Measurements from ENCODE around the gene DBN1.
"Not testable (repeated sequence)": the region's sequence is repeated elsewhere in the genome, so short reads cannot be mapped to it uniquely, and the experiment has no call there.

The DBN1 gene

GRCh38 chr5:177486256-177486655 is 12.8 kb upstream of the DBN1 start:
- Histone ChIP-seq H3K27ac (ENCODE audit: low read length, poor library complexity, severe bottlenecking) (peak overlapping the region; percentile 21), H3K18ac (ENCODE audit: low read depth in 1 of 2, low read length in 2 of 2) (no peak overlapping the region), H3K9ac (ENCODE audit: low read length) (no peak overlapping the region), H3K4me1 (ENCODE audit: control insufficient read depth, insufficient read depth, low read depth, low read length) (peaks cover 75% of the 10 kb centered on the region), H2AK5ac (ENCODE audit: low read length, severe bottlenecking) (no peak overlapping the region), H2AFZ (ENCODE audit: low read depth, low read length) (no peak overlapping the region), H3K9me3 (ENCODE audit: control insufficient read depth, low read length) (no peaks in the 10 kb centered on the region), H3K23ac (ENCODE audit: low read length in 2 of 2) (no peak overlapping the region), H3K14ac (ENCODE audit: low read length in 2 of 2) (no peak overlapping the region), H3K36me3 (ENCODE audit: control insufficient read depth in 1 of 2, insufficient read depth in 2 of 2, low read depth in 1 of 2, low read length in 2 of 2) (peaks cover 88 to 99% of the 10 kb centered on the region in 2 experiments), H2BK12ac (ENCODE audit: low read length in 2 of 2) (no peak overlapping the region), H3K79me1 (replicated peaks; ENCODE audit: low read length, poor library complexity, severe bottlenecking) (peaks cover 11% of the 10 kb centered on the region), H3K4ac (ENCODE audit: low read depth in 1 of 2, low read length in 2 of 2) (no peak overlapping the region), H3K4me2 (ENCODE audit: low read length, poor library complexity, severe bottlenecking) (no peak overlapping the region), H2BK120ac (ENCODE audit: low read depth, low read length) (no peak overlapping the region), H4K8ac (ENCODE audit: low read length) (no peak overlapping the region), H3K4me3 (ENCODE audit: insufficient read depth in 1 of 2, low read depth in 1 of 2, low read length in 2 of 2) (no peak overlapping the region), H4K91ac (ENCODE audit: low read length) (no peak overlapping the region), H2BK5ac (ENCODE audit: low read depth, low read length, poor library complexity, severe bottlenecking) (no peak overlapping the region), H3K27me3 (ENCODE audit: control insufficient read depth in 1 of 2, insufficient read depth in 1 of 2, low read length in 2 of 2) (no peaks in the 10 kb centered on the region), H2BK15ac (ENCODE audit: low read depth, poor library complexity, severe bottlenecking) (no peak overlapping the region)
- 95% methylated on average over 3 of the region's 3 CpGs for WGBS
- DNase-seq = no peak

- not testable (repeated sequence) for H3K27me3 ChIP-seq (ENCODE audit: control insufficient read depth in 1 of 2, insufficient read depth in 1 of 2, low read length in 2 of 2); H3K18ac ChIP-seq (ENCODE audit: low read depth in 1 of 2, low read length in 2 of 2); H3K27ac ChIP-seq (ENCODE audit: low read length, poor library complexity, severe bottlenecking); H2AK5ac ChIP-seq (ENCODE audit: low read length, severe bottlenecking); H3K4me3 ChIP-seq (ENCODE audit: insufficient read depth in 1 of 2, low read depth in 1 of 2, low read length in 2 of 2); DNase-seq; H3K4me2 ChIP-seq (ENCODE audit: low read length, poor library complexity, severe bottlenecking); H3K4ac ChIP-seq (ENCODE audit: low read depth in 1 of 2, low read length in 2 of 2); H4K91ac ChIP-seq (ENCODE audit: low read length); H2BK15ac ChIP-seq (ENCODE audit: low read depth, poor library complexity, severe bottlenecking); H2BK12ac ChIP-seq (ENCODE audit: low read length in 2 of 2); H2BK5ac ChIP-seq (ENCODE audit: low read depth, low read length, poor library complexity, severe bottlenecking); H2AFZ ChIP-seq (ENCODE audit: low read depth, low read length); H3K9me3 ChIP-seq (ENCODE audit: control insufficient read depth, low read length); H3K14ac ChIP-seq (ENCODE audit: low read length in 2 of 2); H2BK120ac ChIP-seq (ENCODE audit: low read depth, low read length); H3K23ac ChIP-seq (ENCODE audit: low read length in 2 of 2); H4K8ac ChIP-seq (ENCODE audit: low read length)
- 100% methylated on average over 2 of the region's 3 CpGs for WGBS
- Histone ChIP-seq H3K9ac (ENCODE audit: low read length) (peak overlapping the region; percentile 2), H3K79me1 (replicated peaks; ENCODE audit: low read length, poor library complexity, severe bottlenecking) (peaks cover 11% of the 10 kb centered on the region), H3K4me1 (ENCODE audit: control insufficient read depth, insufficient read depth, low read depth, low read length) (peaks cover 74% of the 10 kb centered on the region), H3K36me3 (ENCODE audit: control insufficient read depth in 1 of 2, insufficient read depth in 2 of 2, low read depth in 1 of 2, low read length in 2 of 2) (peaks cover 83 to 98% of the 10 kb centered on the region in 2 experiments)
Observed at GRCh38 chr5:177485753-177486152, 12.3 kb upstream of the DBN1 start.

DNA sequence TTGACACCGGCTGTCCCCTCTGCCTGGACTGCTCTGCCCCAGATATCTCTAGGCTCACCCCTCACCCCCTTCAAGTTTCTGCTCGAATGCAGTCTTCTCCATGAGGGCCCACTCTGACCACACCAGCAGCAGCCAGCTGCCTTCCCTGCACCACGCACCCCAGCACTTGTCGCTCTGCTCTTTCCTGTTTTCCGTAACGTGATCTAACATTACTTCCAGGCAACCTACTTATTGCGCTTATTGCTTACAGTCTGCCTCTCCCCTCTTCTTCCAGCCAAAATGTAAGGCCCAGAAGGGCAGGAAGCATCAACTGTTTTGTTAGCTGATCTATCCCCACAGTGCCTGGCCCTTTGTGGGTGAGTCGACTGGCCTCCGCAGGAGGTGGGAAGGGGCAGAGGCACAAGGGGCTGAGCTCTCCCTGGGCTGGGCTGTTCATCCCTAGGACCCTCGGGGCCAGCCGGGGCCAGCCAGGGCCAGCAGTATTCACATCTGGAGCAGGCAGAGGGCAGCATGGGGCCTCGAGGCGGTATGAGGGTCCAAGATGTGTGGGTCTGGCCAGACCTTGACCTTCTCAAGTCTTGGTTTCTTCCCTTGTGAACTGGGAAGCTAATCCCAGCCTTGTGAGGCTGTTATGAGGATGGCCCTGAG is 11.6 kb upstream of the DBN1 start:
- Histone ChIP-seq H2AFZ (ENCODE audit: low read depth, low read length) (no peak overlapping the region), H2BK120ac (ENCODE audit: low read depth, low read length) (no peak overlapping the region), H3K9me3 (ENCODE audit: control insufficient read depth, low read length) (no peaks in the 10 kb centered on the region), H3K14ac (ENCODE audit: low read length in 2 of 2) (no peak overlapping the region), H3K27me3 (ENCODE audit: control insufficient read depth in 1 of 2, insufficient read depth in 1 of 2, low read length in 2 of 2) (no peaks in the 10 kb centered on the region), H3K27ac (ENCODE audit: low read length, poor library complexity, severe bottlenecking) (peak overlapping the region; percentile 45), H2BK12ac (ENCODE audit: low read length in 2 of 2) (no peak overlapping the region), H3K4me3 (ENCODE audit: insufficient read depth in 1 of 2, low read depth in 1 of 2, low read length in 2 of 2) (no peak overlapping the region), H3K4me1 (ENCODE audit: control insufficient read depth, insufficient read depth, low read depth, low read length) (peaks cover 70% of the 10 kb centered on the region), H3K36me3 (ENCODE audit: control insufficient read depth in 1 of 2, insufficient read depth in 2 of 2, low read depth in 1 of 2, low read length in 2 of 2) (peaks cover 76 to 91% of the 10 kb centered on the region in 2 experiments), H2BK15ac (ENCODE audit: low read depth, poor library complexity, severe bottlenecking) (no peak overlapping the region), H3K18ac (ENCODE audit: low read depth in 1 of 2, low read length in 2 of 2) (no peak overlapping the region), H4K91ac (ENCODE audit: low read length) (no peak overlapping the region), H3K4me2 (ENCODE audit: low read length, poor library complexity, severe bottlenecking) (no peak overlapping the region), H2AK5ac (ENCODE audit: low read length, severe bottlenecking) (no peak overlapping the region), H3K79me1 (replicated peaks; ENCODE audit: low read length, poor library complexity, severe bottlenecking) (peaks cover 11% of the 10 kb centered on the region), H4K8ac (ENCODE audit: low read length) (peak overlapping the region; percentile 4), H3K9ac (ENCODE audit: low read length) (peak overlapping the region; percentile 2), H3K23ac (ENCODE audit: low read length in 2 of 2) (peak overlapping the region in 1 of 2 experiments; percentile 35), H3K4ac (ENCODE audit: low read depth in 1 of 2, low read length in 2 of 2) (no peak overlapping the region), H2BK5ac (ENCODE audit: low read depth, low read length, poor library complexity, severe bottlenecking) (no peak overlapping the region)
- DNase-seq = no peak
- 79% methylated on average over 13 of the region's 13 CpGs for WGBS

GRCh38 chr5:177483994-177484901 is 10.8 kb upstream of the DBN1 start:
- Histone ChIP-seq H3K36me3 (ENCODE audit: control insufficient read depth in 1 of 2, insufficient read depth in 2 of 2, low read depth in 1 of 2, low read length in 2 of 2) (peaks cover 68 to 89% of the 10 kb centered on the region in 2 experiments), H2BK12ac (ENCODE audit: low read length in 2 of 2) (no peak overlapping the region), H4K91ac (ENCODE audit: low read length) (no peak overlapping the region), H4K8ac (ENCODE audit: low read length) (peak overlapping the region; percentile 38), H3K9me3 (ENCODE audit: control insufficient read depth, low read length) (no peaks in the 10 kb centered on the region), H3K27me3 (ENCODE audit: control insufficient read depth in 1 of 2, insufficient read depth in 1 of 2, low read length in 2 of 2) (no peaks in the 10 kb centered on the region), H2BK5ac (ENCODE audit: low read depth, low read length, poor library complexity, severe bottlenecking) (no peak overlapping the region), H3K9ac (ENCODE audit: low read length) (no peak overlapping the region), H3K4me3 (ENCODE audit: insufficient read depth in 1 of 2, low read depth in 1 of 2, low read length in 2 of 2) (no peak overlapping the region), H3K4me2 (ENCODE audit: low read length, poor library complexity, severe bottlenecking) (no peak overlapping the region), H3K4me1 (ENCODE audit: control insufficient read depth, insufficient read depth, low read depth, low read length) (peaks cover 69% of the 10 kb centered on the region), H2BK120ac (ENCODE audit: low read depth, low read length) (no peak overlapping the region), H3K4ac (ENCODE audit: low read depth in 1 of 2, low read length in 2 of 2) (no peak overlapping the region), H2AK5ac (ENCODE audit: low read length, severe bottlenecking) (no peak overlapping the region), H3K23ac (ENCODE audit: low read length in 2 of 2) (peak overlapping the region in 1 of 2 experiments; percentile 35), H3K27ac (ENCODE audit: low read length, poor library complexity, severe bottlenecking) (peak overlapping the region; percentile 45), H2BK15ac (ENCODE audit: low read depth, poor library complexity, severe bottlenecking) (no peak overlapping the region), H3K79me1 (replicated peaks; ENCODE audit: low read length, poor library complexity, severe bottlenecking) (peaks cover 11% of the 10 kb centered on the region), H3K14ac (ENCODE audit: low read length in 2 of 2) (no peak overlapping the region), H2AFZ (ENCODE audit: low read depth, low read length) (no peak overlapping the region), H3K18ac (ENCODE audit: low read depth in 1 of 2, low read length in 2 of 2) (no peak overlapping the region)
- WGBS = 93% methylated on average over 22 of the region's 22 CpGs
- no peak for DNase-seq

Data from mesenchymal stem cell (in vitro differentiated cells and primary cell).